Naive thymus-derived CD4-positive, alpha-beta T cell (primary cell): ENCODE data around the gene FAM20A. TPM values are rescaled to one million over a fixed set of nuclear protein-coding genes. Genes with fewer than 3 reads are reported as not detected.

Source experiments
- ATAC-seq: fragments of 150-1000 bp; cut with Tn5 transposase; 2 replicates; pipeline ENCODE4 v1.10.0; 2021; ENCODE audit warnings: mild to moderate bottlenecking, moderate library complexity
- CTCF ChIA-PET: fragments of 350-600 bp; sonication (Branson Sonifier 250); formaldehyde crosslinking; loops from one replicate; lab custom pipeline; 2021; ENCODE audit warnings: antibody characterized with exemption; lab: Charles Lee
- POLR2A ChIA-PET: fragments of 350-600 bp; sonication (Branson Sonifier 250); formaldehyde crosslinking; loops from one replicate; lab custom pipeline; 2021; ENCODE audit warnings: antibody characterized with exemption, inconsistent platforms; lab: Charles Lee
- DNase-seq, 9 donors: peaks; one replicate each; pipeline versions ENCODE4 v3.0.0 to v3.0.0-alpha.2; 2020 to 2022; ENCODE audit warnings: mixed read lengths in 1 of 9
- H3K27ac ChIP-seq: one replicate; pipeline ENCODE4 v1.7.0; 2013; ENCODE audit warnings: mild to moderate bottlenecking, low read depth, low read length, moderate library complexity
- H3K27me3 ChIP-seq, 2 donors: one replicate each; pipeline ENCODE4 v1.7.0; 2013; ENCODE audit warnings: low read length in 2 of 2, mild to moderate bottlenecking in 2 of 2, moderate library complexity in 2 of 2; ENCODE audit not compliant: control insufficient read depth in 2 of 2, insufficient read depth in 2 of 2
- H3K36me3 ChIP-seq, 3 experiments: 1 replicate in 2 of 3; 2 replicates in 1 of 3; pipeline ENCODE4 v1.7.0; 2013; ENCODE audit warnings: low read length in 3 of 3, mild to moderate bottlenecking in 3 of 3, moderate library complexity in 1 of 3; ENCODE audit not compliant: insufficient read depth in 3 of 3, control insufficient read depth in 2 of 3
- H3K4me1 ChIP-seq, 2 donors: one replicate each; pipeline ENCODE4 v1.7.0; 2013; ENCODE audit warnings: low read length in 2 of 2, mild to moderate bottlenecking in 2 of 2, moderate library complexity in 1 of 2; ENCODE audit not compliant: control insufficient read depth in 2 of 2, insufficient read depth in 2 of 2
- H3K4me3 ChIP-seq: 2 replicates; pipeline ENCODE4 v1.7.0; 2013; ENCODE audit warnings: mild to moderate bottlenecking, low read length
- H3K9me3 ChIP-seq, 3 experiments: 1 replicate in 2 of 3; 2 replicates in 1 of 3; pipeline ENCODE4 v1.7.0; 2013; ENCODE audit warnings: low read length in 3 of 3; ENCODE audit not compliant: control insufficient read depth in 2 of 3
- H3K27ac Mint-ChIP-seq, 9 donors: one replicate each; pipeline ENCODE4 v1.8.0; 2020 to 2022; ENCODE audit warnings: mixed read lengths in 9 of 9, mild to moderate bottlenecking in 8 of 9, moderate library complexity in 5 of 9, inconsistent platforms in 2 of 9
- H3K27me3 Mint-ChIP-seq, 5 donors: one replicate each; pipeline ENCODE4 v1.8.0; 2021 to 2022; ENCODE audit warnings: mixed read lengths in 5 of 5, mild to moderate bottlenecking in 1 of 5
- H3K36me3 Mint-ChIP-seq, 5 donors: one replicate each; pipeline ENCODE4 v1.8.0; 2020 to 2022; ENCODE audit warnings: mixed read lengths in 5 of 5, mild to moderate bottlenecking in 3 of 5, inconsistent platforms in 1 of 5
- H3K4me1 Mint-ChIP-seq, 7 donors: one replicate each; pipeline ENCODE4 v1.8.0; 2020 to 2022; ENCODE audit warnings: mixed read lengths in 7 of 7, mild to moderate bottlenecking in 3 of 7, inconsistent platforms in 1 of 7
- H3K4me3 Mint-ChIP-seq, 10 donors: one replicate each; pipeline ENCODE4 v1.8.0; 2020 to 2022; ENCODE audit warnings: mild to moderate bottlenecking in 10 of 10, mixed read lengths in 10 of 10, moderate library complexity in 6 of 10, inconsistent platforms in 2 of 10
- H3K9me3 Mint-ChIP-seq, 11 donors: one replicate each; pipeline ENCODE4 v1.8.0; 2020 to 2022; ENCODE audit warnings: mixed read lengths in 11 of 11, mild to moderate bottlenecking in 4 of 11, inconsistent platforms in 1 of 11, moderate library complexity in 1 of 11
- intact Hi-C, 2 donors: fragments of 100-400 bp; cut with micrococcal nuclease; formaldehyde crosslinking; loops; one replicate each; pipeline ENCODE4 v1.15.1; 2023
- polyA plus RNA-seq, 2 donors: library from polyadenylated mRNA; unstranded; fragments of 300-500 nt; fragmentation: Illumina TruSeq; gene quantifications; one replicate each; pipeline ENCODE4 v1.2.3, GENCODE V29; 2021
- total RNA-seq, 6 experiments: library from RNA in 5 of 6; stranded (reverse) in 5 of 6; gene quantifications; 1 replicate in 5 of 6; 2 replicates in 1 of 6; pipeline ENCODE4 v1.2.3 and lab custom pipeline; 2021 to 2026

The FAM20A gene
- total and polyA plus RNA-seq, 7 experiments from 2014 or later: 0.19 to 2.9 (median 0.42) TPM; not detected in 4

DNA sequence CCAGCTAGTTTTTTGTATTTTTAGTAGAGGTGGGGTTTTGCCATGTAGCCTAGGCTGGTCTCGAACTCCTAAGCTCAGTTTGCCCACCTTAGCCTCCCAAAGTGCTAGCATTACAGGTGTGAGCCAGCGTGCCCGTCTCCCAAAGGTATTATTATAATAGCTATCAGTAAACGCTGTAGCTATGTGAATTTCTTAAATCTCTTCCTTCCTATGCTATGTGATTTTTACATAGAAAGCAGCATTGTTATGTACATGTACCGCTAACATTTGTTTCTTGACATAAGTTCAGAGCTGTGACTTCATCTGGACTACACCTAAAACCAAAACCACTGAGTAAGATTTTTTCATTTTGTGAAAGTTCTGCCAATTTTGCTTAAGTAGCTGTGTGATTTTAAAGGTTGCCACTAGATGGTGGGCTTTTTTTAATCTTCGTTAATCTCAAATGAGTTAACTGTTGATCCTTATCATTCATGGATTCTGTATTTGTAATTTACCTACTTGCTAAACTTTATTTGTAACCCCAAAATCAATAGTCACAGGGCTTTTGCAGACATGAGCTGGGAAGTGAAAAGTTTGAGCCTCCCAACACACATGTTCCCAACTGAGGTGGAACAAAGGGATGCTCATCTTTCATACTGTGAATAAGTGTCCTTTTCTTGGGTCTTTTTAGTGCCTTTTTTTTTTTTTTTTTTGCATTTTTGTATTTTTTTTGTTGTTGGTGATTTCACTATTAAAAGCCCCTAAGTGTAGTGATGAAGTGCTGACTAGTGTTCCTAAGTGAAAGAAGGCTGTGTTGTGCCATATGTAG is 67.1 kb downstream of the FAM20A start:
- Mint-ChIP-seq H3K27me3 (no peaks in the 10 kb centered on the region), H3K4me1 (peaks cover 0 to 8% (median under 1%) of the 10 kb centered on the region in 7 donors), H3K27ac (peak overlapping the region in 3 of 9 donors; percentile 1 to 73 (median 36)), H3K36me3 (peaks cover 4 to 37% (median 28%) of the 10 kb centered on the region in 5 donors), H3K9me3 (no peaks in the 10 kb centered on the region), H3K4me3 (no peak overlapping the region)
- H3K36me3 ChIP-seq: peaks cover 20 to 52% (median 28%) of the 10 kb centered on the region in 3 experiments
- no peaks in the 10 kb centered on the region for H3K4me1 ChIP-seq
- ChIA-PET POLR2A (no interaction called here), CTCF (no interaction called here)
- intact Hi-C loops: loop anchor here in 1 of 2 donors (5.0 to 10.0 kb wide), 3 partner anchors 81 to 711 kb away; no protein-coding TSS in a partner anchor
- no peak for DNase-seq
- H3K27me3 ChIP-seq: no peaks in the 10 kb centered on the region
- no peak overlapping the region for H3K27ac ChIP-seq
- ATAC-seq: no peak
- H3K4me3 ChIP-seq: no peak overlapping the region
- no peaks in the 10 kb centered on the region for H3K9me3 ChIP-seq

DNA sequence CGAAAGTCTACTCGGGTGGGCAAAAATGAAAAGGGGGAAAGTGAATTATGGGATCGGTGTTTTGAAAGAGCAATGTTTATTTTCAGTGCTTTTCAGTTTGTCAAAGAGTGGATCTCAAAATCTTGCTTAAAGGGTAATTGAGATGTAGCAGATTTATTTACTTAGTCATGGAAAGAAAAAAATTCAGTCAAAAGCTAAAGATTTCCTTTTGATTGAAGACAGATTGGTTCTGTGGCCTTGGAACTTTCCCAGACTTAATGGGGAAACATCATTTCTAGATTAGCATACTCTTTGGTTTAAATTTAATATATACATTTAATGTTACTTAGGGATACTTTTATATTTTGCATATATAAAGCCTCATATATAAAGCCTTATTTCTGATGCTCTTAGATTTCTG is 68.3 kb downstream of the FAM20A start:
- intact Hi-C loops: loop anchor here in 1 of 2 donors (5.0 to 10.0 kb wide), 3 partner anchors 82 to 712 kb away; no protein-coding TSS in a partner anchor
- Histone ChIP-seq H3K9me3 (no peaks in the 10 kb centered on the region), H3K27ac (no peak overlapping the region), H3K4me3 (no peak overlapping the region), H3K4me1 (no peaks in the 10 kb centered on the region), H3K36me3 (peaks cover 23 to 64% (median 39%) of the 10 kb centered on the region in 3 experiments), H3K27me3 (no peaks in the 10 kb centered on the region)
- H3K27ac Mint-ChIP-seq: peak overlapping the region in 1 of 9 donors; percentile 19
- ChIA-PET CTCF (interaction anchor here (0.8 kb wide), 1 partner anchor 14 kb away, joined by 3 read pairs; no protein-coding TSS in a partner anchor), POLR2A (no interaction called here)
- ATAC-seq (no peak), DNase-seq (no peak)
- no peaks in the 10 kb centered on the region for H3K27me3 Mint-ChIP-seq
- no peak overlapping the region for H3K4me3 Mint-ChIP-seq
- no peaks in the 10 kb centered on the region for H3K9me3 Mint-ChIP-seq
- H3K36me3 Mint-ChIP-seq: peaks cover 4 to 47% (median 33%) of the 10 kb centered on the region in 5 donors
- peaks cover 0 to 9% (median 0%) of the 10 kb centered on the region in 7 donors for H3K4me1 Mint-ChIP-seq

DNA sequence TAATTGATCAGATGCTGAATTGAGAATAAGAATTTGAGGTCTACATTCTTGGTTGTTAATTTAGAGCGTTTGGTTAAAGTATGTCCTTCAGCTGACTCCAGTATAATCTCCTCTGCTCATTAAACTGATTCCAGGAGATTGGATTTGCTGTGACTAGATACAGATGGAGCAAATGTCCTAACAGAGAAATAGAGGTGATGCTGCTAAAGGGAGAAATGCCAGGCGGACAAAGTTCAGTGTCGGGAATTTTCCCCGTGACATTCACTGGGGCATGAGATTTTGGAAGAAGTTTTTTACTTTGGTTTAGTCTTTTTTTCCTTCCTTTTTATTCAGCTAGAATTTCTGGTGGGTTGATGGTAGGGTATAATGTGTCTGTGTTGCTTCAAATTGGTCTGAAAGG is 69.9 kb downstream of the FAM20A start:
- no peaks in the 10 kb centered on the region for H3K27me3 Mint-ChIP-seq
- peaks cover 0 to 20% (median 0%) of the 10 kb centered on the region in 7 donors for H3K4me1 Mint-ChIP-seq
- no peak overlapping the region for H3K4me3 ChIP-seq
- peaks cover 24 to 64% (median 52%) of the 10 kb centered on the region in 3 experiments for H3K36me3 ChIP-seq
- CTCF ChIA-PET: no interaction called here
- intact Hi-C loops: loop anchor here in 1 of 2 donors (5.0 to 10.0 kb wide), 3 partner anchors 84 to 714 kb away; no protein-coding TSS in a partner anchor
- peaks cover 4 to 62% (median 41%) of the 10 kb centered on the region in 5 donors for H3K36me3 Mint-ChIP-seq
- H3K27ac Mint-ChIP-seq: peak overlapping the region in 2 of 9 donors; percentile 51 to 54
- no peaks in the 10 kb centered on the region for H3K9me3 Mint-ChIP-seq
- no peak for ATAC-seq
- H3K4me1 ChIP-seq: no peaks in the 10 kb centered on the region
- no peak overlapping the region for H3K27ac ChIP-seq
- no peaks in the 10 kb centered on the region for H3K27me3 ChIP-seq
- no peaks in the 10 kb centered on the region for H3K9me3 ChIP-seq
- no peak for DNase-seq
- POLR2A ChIA-PET: no interaction called here
- H3K4me3 Mint-ChIP-seq: no peak overlapping the region

DNA sequence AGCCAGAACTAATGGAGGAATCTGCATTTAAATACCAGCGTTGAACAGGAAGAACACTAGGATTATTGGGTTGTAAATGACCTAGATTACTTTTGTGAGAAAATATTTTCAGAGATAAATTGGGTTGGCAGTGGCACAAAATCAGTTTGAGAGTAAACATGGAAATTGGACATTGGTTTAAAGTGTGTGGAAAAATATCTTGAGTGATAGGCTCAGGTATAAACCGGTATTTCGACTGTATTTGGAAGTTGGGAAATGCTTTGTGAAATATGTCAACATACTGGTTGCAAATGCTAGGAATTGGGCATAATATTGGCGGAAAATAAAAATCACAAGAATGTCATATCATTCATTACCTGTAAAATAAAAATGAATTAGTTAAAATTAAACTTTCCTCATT is 73.9 kb downstream of the FAM20A start:
- peaks cover 26 to 69% (median 68%) of the 10 kb centered on the region in 3 experiments for H3K36me3 ChIP-seq
- Mint-ChIP-seq H3K4me1 (peaks cover 0 to 32% (median 9%) of the 10 kb centered on the region in 7 donors), H3K36me3 (peaks cover 8 to 82% (median 43%) of the 10 kb centered on the region in 5 donors), H3K4me3 (no peak overlapping the region), H3K27ac (peak overlapping the region in 1 of 9 donors; percentile 1), H3K27me3 (no peaks in the 10 kb centered on the region), H3K9me3 (no peaks in the 10 kb centered on the region)
- no peak overlapping the region for H3K4me3 ChIP-seq
- ChIA-PET POLR2A (no interaction called here), CTCF (no interaction called here)
- no peaks in the 10 kb centered on the region for H3K27me3 ChIP-seq
- intact Hi-C loops: no loop called here
- ATAC-seq (no peak), DNase-seq (no peak)
- H3K27ac ChIP-seq: no peak overlapping the region
- no peaks in the 10 kb centered on the region for H3K9me3 ChIP-seq
- no peaks in the 10 kb centered on the region for H3K4me1 ChIP-seq

DNA sequence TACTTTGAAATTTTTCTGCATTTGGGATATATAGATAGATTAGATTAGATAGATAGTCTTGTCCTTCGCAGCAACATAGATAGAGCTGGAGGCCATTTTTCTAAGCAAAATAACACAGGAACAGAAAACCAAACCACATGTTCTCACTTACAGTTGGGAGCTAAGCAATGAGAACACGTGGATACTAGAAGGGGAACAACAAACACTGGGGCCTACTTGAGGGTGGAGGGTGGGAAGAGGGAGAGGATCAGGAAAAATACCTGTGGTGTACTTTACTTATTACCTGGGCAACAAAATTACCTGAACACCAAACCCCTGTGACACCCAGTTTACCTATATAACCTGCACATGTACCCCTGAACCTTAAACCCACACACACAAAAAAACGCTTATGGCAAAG is 74.6 kb downstream of the FAM20A start:
- POLR2A ChIA-PET: no interaction called here
- Histone ChIP-seq H3K36me3 (peaks cover 26 to 69% (median 67%) of the 10 kb centered on the region in 3 experiments), H3K9me3 (no peaks in the 10 kb centered on the region), H3K27me3 (no peaks in the 10 kb centered on the region), H3K4me3 (no peak overlapping the region), H3K27ac (no peak overlapping the region), H3K4me1 (no peaks in the 10 kb centered on the region)
- Mint-ChIP-seq H3K27me3 (no peaks in the 10 kb centered on the region), H3K9me3 (no peaks in the 10 kb centered on the region), H3K4me1 (peaks cover 0 to 38% (median 13%) of the 10 kb centered on the region in 7 donors), H3K4me3 (no peak overlapping the region), H3K27ac (peak overlapping the region in 1 of 9 donors; percentile 9), H3K36me3 (peaks cover 10 to 85% (median 44%) of the 10 kb centered on the region in 5 donors)
- intact Hi-C loops: no loop called here
- CTCF ChIA-PET: no interaction called here
- DNase-seq (no peak), ATAC-seq (no peak)

DNA sequence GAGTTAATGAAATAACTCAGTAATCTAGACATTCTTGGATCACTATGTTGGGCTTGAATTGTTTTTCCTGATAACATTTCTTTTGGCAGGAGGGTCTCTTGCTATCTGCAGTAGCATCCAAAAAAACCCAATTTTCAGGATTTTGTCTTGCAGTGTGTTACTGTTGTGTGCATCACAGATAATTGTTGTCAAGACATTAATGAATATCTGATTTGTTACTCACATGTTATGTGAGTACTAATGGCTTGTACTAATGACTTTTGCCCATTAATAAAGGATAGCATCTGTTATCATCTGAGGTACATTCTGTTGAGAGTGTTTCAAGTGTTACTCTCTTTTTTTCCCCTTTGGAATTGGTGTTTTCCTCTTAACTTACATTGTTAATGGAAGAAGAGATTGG is 78.9 kb downstream of the FAM20A start:
- no peaks in the 10 kb centered on the region for H3K27me3 Mint-ChIP-seq
- ATAC-seq: no peak
- ChIA-PET CTCF (no interaction called here), POLR2A (no interaction called here)
- no peaks in the 10 kb centered on the region for H3K9me3 Mint-ChIP-seq
- peaks cover 11 to 64% (median 34%) of the 10 kb centered on the region in 5 donors for H3K36me3 Mint-ChIP-seq
- DNase-seq: no peak
- Histone ChIP-seq H3K27ac (no peak overlapping the region), H3K4me3 (no peak overlapping the region), H3K36me3 (peaks cover 6 to 51% (median 32%) of the 10 kb centered on the region in 3 experiments), H3K27me3 (no peaks in the 10 kb centered on the region), H3K4me1 (no peaks in the 10 kb centered on the region), H3K9me3 (no peaks in the 10 kb centered on the region)
- H3K4me3 Mint-ChIP-seq: no peak overlapping the region
- intact Hi-C loops: no loop called here
- H3K27ac Mint-ChIP-seq: peak overlapping the region in 2 of 9 donors; percentile 19 to 32
- peaks cover 16 to 57% (median 33%) of the 10 kb centered on the region in 7 donors for H3K4me1 Mint-ChIP-seq
